Neuronal stem cell (in vitro differentiated cells): ENCODE measurements around the gene WWOX.

Experiments used
- DNase-seq: peaks from one replicate; pipeline ENCODE4 v3.0.0-alpha.2; 2013; ENCODE audit warnings: low spot score
- H2AFZ ChIP-seq: one replicate; pipeline ENCODE4 v1.6.1; 2013; ENCODE audit warnings: mild to moderate bottlenecking, low read length, inconsistent platforms
- H2AK5ac ChIP-seq: 2 replicates; pipeline ENCODE4 v1.6.1; 2013; ENCODE audit warnings: low read depth, mild to moderate bottlenecking, inconsistent platforms, low read length, moderate library complexity, mixed read lengths
- H2BK120ac ChIP-seq: 2 replicates; pipeline ENCODE4 v1.6.1; 2013; ENCODE audit warnings: low read depth, mild to moderate bottlenecking, inconsistent platforms, low read length, moderate library complexity, mixed read lengths
- H2BK12ac ChIP-seq: one replicate; pipeline ENCODE4 v1.6.1; 2013; ENCODE audit warnings: low read length, inconsistent platforms
- H2BK15ac ChIP-seq: 2 replicates; pipeline ENCODE4 v1.6.1; 2013; ENCODE audit warnings: mild to moderate bottlenecking, low read length, inconsistent platforms, mixed read lengths
- H2BK5ac ChIP-seq: one replicate; pipeline ENCODE4 v1.6.1; 2013; ENCODE audit warnings: inconsistent platforms, mild to moderate bottlenecking, low read length, moderate library complexity
- H3K14ac ChIP-seq: one replicate; pipeline ENCODE4 v1.6.1; 2013; ENCODE audit warnings: low read length, inconsistent platforms
- H3K18ac ChIP-seq: 2 replicates; pipeline ENCODE4 v1.6.1; 2013; ENCODE audit warnings: low read length, inconsistent platforms
- H3K23ac ChIP-seq: 2 replicates; pipeline ENCODE4 v1.6.1; 2013; ENCODE audit warnings: low read depth, mild to moderate bottlenecking, mixed read lengths, low read length, inconsistent platforms; ENCODE audit not compliant: poor library complexity
- H3K27ac ChIP-seq: replicated peaks from 3 replicates; pipeline ENCODE4 v1.5.1; 2013; ENCODE audit warnings: low read length, inconsistent platforms
- H3K27me3 ChIP-seq, 3 experiments: 2 replicates each; pipeline ENCODE4 v1.6.1; 2013; ENCODE audit warnings: low read length in 3 of 3, mild to moderate bottlenecking in 2 of 3, inconsistent platforms in 1 of 3, low read depth in 1 of 3, mixed read lengths in 1 of 3, moderate library complexity in 1 of 3; ENCODE audit not compliant: control insufficient read depth in 3 of 3, insufficient read depth in 3 of 3
- H3K36me3 ChIP-seq, 2 donors: replicated peaks in 1 of 2; 2 replicates each; pipeline ENCODE4 v1.6.1; 2013; ENCODE audit warnings: low read length in 2 of 2; ENCODE audit not compliant: control insufficient read depth in 2 of 2, insufficient read depth in 2 of 2
- H3K4ac ChIP-seq: 2 replicates; pipeline ENCODE4 v1.6.1; 2013; ENCODE audit warnings: inconsistent platforms, mild to moderate bottlenecking, low read length, moderate library complexity
- H3K4me1 ChIP-seq, 2 donors: 1 replicate in 1 of 2; 2 replicates in 1 of 2; pipeline ENCODE4 v1.6.1; 2013; ENCODE audit warnings: low read length in 2 of 2, low read depth in 1 of 2; ENCODE audit not compliant: control insufficient read depth in 2 of 2, insufficient read depth in 1 of 2
- H3K4me2 ChIP-seq: one replicate; pipeline ENCODE4 v1.6.1; 2013; ENCODE audit warnings: mild to moderate bottlenecking, low read length, inconsistent platforms; ENCODE audit not compliant: insufficient read depth, poor library complexity, severe bottlenecking
- H3K4me3 ChIP-seq, 2 donors: 2 replicates each; pipeline ENCODE4 v1.5.1; 2013; ENCODE audit warnings: low read length in 2 of 2, mild to moderate bottlenecking in 2 of 2, inconsistent platforms in 1 of 2, moderate library complexity in 1 of 2
- H3K79me1 ChIP-seq: one replicate; pipeline ENCODE4 v1.6.1; 2013; ENCODE audit warnings: low read depth, mild to moderate bottlenecking, inconsistent platforms, low read length, moderate library complexity
- H3K9ac ChIP-seq: one replicate; pipeline ENCODE4 v1.6.1; 2013; ENCODE audit warnings: mild to moderate bottlenecking, low read depth, low read length, inconsistent platforms; ENCODE audit not compliant: poor library complexity
- H3K9me3 ChIP-seq, 2 donors: replicated peaks in 1 of 2; 2 replicates each; pipeline versions ENCODE3 to v1.6.1; 2013; ENCODE audit warnings: low read length in 2 of 2, mild to moderate bottlenecking in 2 of 2, inconsistent platforms in 1 of 2, low read depth in 1 of 2, mixed read lengths in 1 of 2, moderate library complexity in 1 of 2; ENCODE audit not compliant: control insufficient read depth in 2 of 2, insufficient read depth in 1 of 2
- H4K8ac ChIP-seq: one replicate; pipeline ENCODE4 v1.6.1; 2013; ENCODE audit warnings: low read depth, mild to moderate bottlenecking, inconsistent platforms, low read length, moderate library complexity
- H4K91ac ChIP-seq: one replicate; pipeline ENCODE4 v1.6.1; 2013; ENCODE audit warnings: low read length, low read depth, mild to moderate bottlenecking, inconsistent platforms; ENCODE audit not compliant: poor library complexity
- WGBS, 2 donors: extraction: QIAGEN DNeasy Blood & Tissue Kit; methylation state at CpG; one replicate each; pipeline ENCODE4 v1.1.7; 2013; ENCODE audit warnings: missing lambda C conversion rate in 2 of 2, mixed read lengths in 1 of 2; ENCODE audit not compliant: insufficient read length in 2 of 2, insufficient replicate concordance in 1 of 2; ENCODE audit errors: extremely low coverage in 2 of 2; 5-methylcytosine and 5-hydroxymethylcytosine counted together

Gene WWOX

GRCh38 chr16:78494105-78494504 is 394.7 kb downstream of the WWOX start:
- no peak overlapping the region for H3K4me2 ChIP-seq
- no peak overlapping the region for H2AK5ac ChIP-seq
- no peak overlapping the region for H3K14ac ChIP-seq
- no peaks in the 10 kb centered on the region for H3K9me3 ChIP-seq
- H3K4ac ChIP-seq, result no peak overlapping the region
- no CpG with 5 or more reads among the region's 2 CpGs for WGBS, 2 donors
- H2AFZ ChIP-seq, result no peak overlapping the region
- no peak overlapping the region for H4K91ac ChIP-seq
- no peak overlapping the region for H4K8ac ChIP-seq
- no peak overlapping the region for H3K18ac ChIP-seq
- H2BK5ac ChIP-seq, result no peak overlapping the region
- H3K79me1 ChIP-seq, result no peaks in the 10 kb centered on the region
- no peak overlapping the region for H3K23ac ChIP-seq
- no peak overlapping the region for H3K9ac ChIP-seq
- no peak overlapping the region for H2BK120ac ChIP-seq
- H3K4me3 ChIP-seq, result no peak overlapping the region
- peaks cover 1 to 7% of the 10 kb centered on the region in 2 donors for H3K4me1 ChIP-seq
- H2BK15ac ChIP-seq, result no peak overlapping the region
- no peaks in the 10 kb centered on the region for H3K36me3 ChIP-seq
- H3K27ac ChIP-seq, result no peak overlapping the region
- no peak overlapping the region for H2BK12ac ChIP-seq
- DNase-seq, result no peak
- H3K27me3 ChIP-seq, result no peaks in the 10 kb centered on the region

GRCh38 chr16:78494674-78495073 is 395.2 kb downstream of the WWOX start:
- Histone ChIP-seq H3K14ac (no peak overlapping the region), H3K23ac (no peak overlapping the region), H3K36me3 (no peaks in the 10 kb centered on the region), H3K4me2 (no peak overlapping the region), H3K27me3 (no peaks in the 10 kb centered on the region), H3K27ac (no peak overlapping the region), H2BK15ac (no peak overlapping the region), H3K18ac (no peak overlapping the region), H2AFZ (no peak overlapping the region), H3K4me3 (no peak overlapping the region), H3K9me3 (no peaks in the 10 kb centered on the region), H3K79me1 (no peaks in the 10 kb centered on the region), H4K8ac (no peak overlapping the region), H2BK5ac (no peak overlapping the region), H3K4ac (no peak overlapping the region), H4K91ac (no peak overlapping the region), H2AK5ac (no peak overlapping the region), H2BK12ac (no peak overlapping the region), H3K4me1 (peaks cover 1 to 2% of the 10 kb centered on the region in 2 donors), H3K9ac (no peak overlapping the region), H2BK120ac (no peak overlapping the region)
- WGBS, 2 donors, result no CpG with 5 or more reads among the region's 10 CpGs
- DNase-seq, result no peak

- no peak for DNase-seq
- no peak overlapping the region for H3K23ac ChIP-seq
- H2AFZ ChIP-seq, result no peak overlapping the region
- H3K27me3 ChIP-seq, result no peaks in the 10 kb centered on the region
- H2BK5ac ChIP-seq, result no peak overlapping the region
- no CpG with 5 or more reads among the region's 7 CpGs for WGBS, 2 donors
- no peaks in the 10 kb centered on the region for H3K9me3 ChIP-seq
- H3K9ac ChIP-seq, result no peak overlapping the region
- no peak overlapping the region for H4K8ac ChIP-seq
- H3K36me3 ChIP-seq, result no peaks in the 10 kb centered on the region
- H3K4me1 ChIP-seq, result peaks cover 4 to 6% of the 10 kb centered on the region in 2 donors
- no peak overlapping the region for H2BK15ac ChIP-seq
- H3K4me2 ChIP-seq, result no peak overlapping the region
- no peak overlapping the region for H3K14ac ChIP-seq
- no peak overlapping the region for H3K4ac ChIP-seq
- no peak overlapping the region for H2BK120ac ChIP-seq
- H4K91ac ChIP-seq, result no peak overlapping the region
- no peak overlapping the region for H3K18ac ChIP-seq
- no peak overlapping the region for H2BK12ac ChIP-seq
- no peak overlapping the region for H3K4me3 ChIP-seq
- H3K27ac ChIP-seq, result no peak overlapping the region
- H2AK5ac ChIP-seq, result no peak overlapping the region
- H3K79me1 ChIP-seq, result no peaks in the 10 kb centered on the region
Observed at GRCh38 chr16:78496189-78496588, 396.7 kb downstream of the WWOX start.

- Histone ChIP-seq H3K9ac (no peak overlapping the region), H3K27me3 (no peaks in the 10 kb centered on the region), H3K36me3 (no peaks in the 10 kb centered on the region), H2BK12ac (no peak overlapping the region), H3K23ac (no peak overlapping the region), H3K4me3 (no peak overlapping the region), H2BK120ac (no peak overlapping the region), H2BK5ac (no peak overlapping the region), H3K4me1 (peaks cover 6 to 12% of the 10 kb centered on the region in 2 donors), H3K79me1 (no peaks in the 10 kb centered on the region), H4K8ac (no peak overlapping the region), H3K4me2 (no peak overlapping the region), H3K18ac (no peak overlapping the region), H3K9me3 (no peaks in the 10 kb centered on the region), H3K4ac (no peak overlapping the region), H2AFZ (no peak overlapping the region), H4K91ac (no peak overlapping the region), H2BK15ac (no peak overlapping the region), H3K27ac (no peak overlapping the region), H2AK5ac (no peak overlapping the region), H3K14ac (no peak overlapping the region)
- DNase-seq, result no peak
- WGBS, 2 donors, result no CpG with 5 or more reads among the region's 10 CpGs
Observed at GRCh38 chr16:78499399-78499798, 399.9 kb downstream of the WWOX start.
